HEK293T (cell line): ENCODE data around the gene ATP8A2.
"Not testable (repeated sequence)": the region's sequence is repeated elsewhere in the genome, so short reads cannot be mapped to it uniquely, and the experiment has no call there.

Source experiments
- CTCF ChIA-PET: fragments of 350-600 bp; formaldehyde crosslinking; extraction: SDS; loops from one replicate; lab custom pipeline; 2021; ENCODE audit warnings: antibody characterized with exemption, inconsistent platforms; lab: Yijun Ruan, JAX
- POLR2A ChIA-PET: fragments of 350-600 bp; formaldehyde crosslinking; extraction: SDS; loops from one replicate; lab custom pipeline; 2020; ENCODE audit warnings: antibody characterized with exemption, inconsistent platforms; lab: Yijun Ruan, JAX
- DNase-seq: peaks from one replicate; pipeline ENCODE4 v3.0.0; 2012; ENCODE audit warnings: mixed read lengths; ENCODE audit errors: extremely low spot score
- ARNT ChIP-seq: fragments of 450-650 bp; IDR thresholded peaks from 2 replicates; pipeline ENCODE4 v1.6.1; 2017; ENCODE audit warnings: mild to moderate bottlenecking
- BHLHE40 ChIP-seq: fragments of 450-650 bp; IDR thresholded peaks from 2 replicates; pipeline ENCODE4 v1.6.1; 2016; ENCODE audit warnings: mild to moderate bottlenecking, moderate library complexity, borderline replicate concordance
- CTBP1 ChIP-seq: fragments of 450-650 bp; IDR thresholded peaks from 2 replicates; pipeline ENCODE4 v1.6.1; 2016; ENCODE audit warnings: borderline replicate concordance
- ELF4 ChIP-seq: fragments of 450-650 bp; IDR thresholded peaks from 2 replicates; pipeline ENCODE4 v1.6.1; 2017; ENCODE audit warnings: antibody characterized with exemption
- FOXA1 ChIP-seq: fragments of 450-650 bp; IDR thresholded peaks from 2 replicates; pipeline ENCODE4 v1.6.1; 2016; ENCODE audit warnings: mild to moderate bottlenecking
- FOXK2 ChIP-seq: fragments of 450-650 bp; IDR thresholded peaks from 2 replicates; pipeline ENCODE4 v1.6.1; 2016; ENCODE audit warnings: mild to moderate bottlenecking
- FOXM1 ChIP-seq: fragments of 450-650 bp; IDR thresholded peaks from 2 replicates; pipeline ENCODE4 v1.6.1; 2017; ENCODE audit warnings: mild to moderate bottlenecking, borderline replicate concordance
- HDGF ChIP-seq: fragments of 450-650 bp; IDR thresholded peaks from 2 replicates; pipeline ENCODE4 v1.6.1; 2017; ENCODE audit warnings: antibody characterized with exemption, borderline replicate concordance
- L3MBTL2 ChIP-seq: fragments of 450-650 bp; conservative IDR thresholded peaks from 2 replicates; pipeline ENCODE4 v1.6.1; 2016; ENCODE audit warnings: mild to moderate bottlenecking
- LEF1 ChIP-seq: fragments of 450-650 bp; IDR thresholded peaks from 2 replicates; pipeline ENCODE4 v1.6.1; 2017; ENCODE audit warnings: mild to moderate bottlenecking, borderline replicate concordance
- NFRKB ChIP-seq: fragments of 450-650 bp; IDR thresholded peaks from 2 replicates; pipeline ENCODE4 v1.6.1; 2016; ENCODE audit warnings: mild to moderate bottlenecking, moderate library complexity
- PKNOX1 ChIP-seq: fragments of 450-650 bp; IDR thresholded peaks from 2 replicates; pipeline ENCODE4 v1.6.1; 2016
- SP1 ChIP-seq: fragments of 450-650 bp; IDR thresholded peaks from 2 replicates; pipeline ENCODE4 v1.6.1; 2017
- SUZ12 ChIP-seq: fragments of 450-650 bp; IDR thresholded peaks from 2 replicates; pipeline ENCODE4 v1.6.1; 2016; ENCODE audit warnings: mild to moderate bottlenecking
- TARDBP ChIP-seq: fragments of 450-650 bp; IDR thresholded peaks from 2 replicates; pipeline ENCODE4 v1.6.1; 2016
- ZNF384 ChIP-seq: fragments of 450-650 bp; IDR thresholded peaks from 2 replicates; pipeline ENCODE4 v1.6.1; 2016

The ATP8A2 gene

GRCh38 chr13:26058704-26059103 is 686.9 kb downstream of the ATP8A2 start:
- DNase-seq = no peak
- CTCF ChIA-PET = no interaction called here
- TF ChIP-seq BHLHE40 = no peak
- POLR2A ChIA-PET = interaction anchor here (1.0 kb wide), 1 partner anchor 9 kb away, joined by 4 read pairs; no protein-coding TSS in a partner anchor

GRCh38 chr13:26060357-26060756 is 688.6 kb downstream of the ATP8A2 start:
- POLR2A ChIA-PET = no interaction called here
- TF ChIP-seq FOXK2 (no peak), NFRKB (no peak), FOXM1 (no peak), ZNF384 (no peak), L3MBTL2 (no peak), BHLHE40 (no peak), LEF1 (no peak), ELF4 (no peak), SP1 (no peak)
- DNase-seq = no peak
- CTCF ChIA-PET = no interaction called here

- ChIA-PET CTCF (interaction anchor here (1.4 kb wide), 1 partner anchor 487 kb away, joined by 5 read pairs; no protein-coding TSS in a partner anchor), POLR2A (no interaction called here)
- DNase-seq = no peak
- no peak for TF ChIP-seq LEF1
- TF ChIP-seq PKNOX1 = peak; percentile 44; the same call in 1 of the 2 replicates
These were observed 689.5 kb downstream of the ATP8A2 start for GRCh38 chr13:26061256-26061655.

- ChIA-PET POLR2A (interaction anchor here (0.9 kb wide), 1 partner anchor 14 kb away, joined by 3 read pairs; no protein-coding TSS in a partner anchor), CTCF (interaction anchor here (1.2 to 1.4 kb wide), 2 partner anchors 11 to 487 kb away, joined by 5 read pairs; no protein-coding TSS in a partner anchor)
- no peak for DNase-seq
- TF ChIP-seq ELF4 = no peak
- TF ChIP-seq L3MBTL2 = no peak
- no peak for TF ChIP-seq FOXK2
- no peak for TF ChIP-seq ARNT
- no peak for TF ChIP-seq NFRKB
- no peak for TF ChIP-seq LEF1
- no peak for TF ChIP-seq PKNOX1
- no peak for TF ChIP-seq CTBP1
- TF ChIP-seq ZNF384 = no peak
- no peak for TF ChIP-seq BHLHE40
- no peak for TF ChIP-seq HDGF
- TF ChIP-seq SP1 = no peak
- TF ChIP-seq FOXM1 = no peak
These were observed 690.2 kb downstream of the ATP8A2 start for GRCh38 chr13:26061947-26062346.

- POLR2A ChIA-PET = no interaction called here
- CTCF ChIA-PET = interaction anchor here (1.2 to 1.4 kb wide), 2 partner anchors 12 to 488 kb away, joined by 5 read pairs; no protein-coding TSS in a partner anchor
- peak; percentile 18 for DNase-seq
- TF ChIP-seq PKNOX1 (no peak), CTBP1 (no peak), FOXK2 (no peak), SUZ12 (no peak), FOXM1 (no peak), HDGF (no peak), BHLHE40 (no peak), ZNF384 (no peak), SP1 (no peak), LEF1 (no peak), L3MBTL2 (no peak), ELF4 (no peak)
These were observed 691.2 kb downstream of the ATP8A2 start for GRCh38 chr13:26062853-26063444.

GRCh38 chr13:26066492-26066891 is 694.7 kb downstream of the ATP8A2 start:
- POLR2A ChIA-PET = not testable (repeated sequence)

GRCh38 chr13:26067601-26068000 is 695.8 kb downstream of the ATP8A2 start:
- no peak for DNase-seq
- CTCF ChIA-PET = interaction anchor here (1.0 kb wide), 1 partner anchor 30 kb away, joined by 5 read pairs; no protein-coding TSS in a partner anchor
- POLR2A ChIA-PET = no interaction called here
- no peak for TF ChIP-seq NFRKB
- TF ChIP-seq PKNOX1 = no peak
- no peak for TF ChIP-seq BHLHE40
- no peak for TF ChIP-seq SUZ12
- TF ChIP-seq CTBP1 = no peak
- TF ChIP-seq LEF1 = no peak
- no peak for TF ChIP-seq FOXM1
- TF ChIP-seq ZNF384 = no peak
- TF ChIP-seq SP1 = no peak
- no peak for TF ChIP-seq FOXK2
- TF ChIP-seq FOXA1 = no peak
- no peak for TF ChIP-seq TARDBP
- no peak for TF ChIP-seq ARNT
- no peak for TF ChIP-seq ELF4
- TF ChIP-seq L3MBTL2 = no peak
- no peak for TF ChIP-seq HDGF

More at GRCh38 chr13:26066492-26066891, 694.7 kb downstream of the ATP8A2 start:
- not testable (repeated sequence) for DNase-seq
- CTCF ChIA-PET = interaction anchor here (1.0 kb wide), 1 partner anchor 29 kb away, joined by 5 read pairs; no protein-coding TSS in a partner anchor

GRCh38 chr13:26068372-26068771 is 696.6 kb downstream of the ATP8A2 start:
- CTCF ChIA-PET, DNase-seq: not testable (repeated sequence)

GRCh38 chr13:26069642-26070041 is 697.9 kb downstream of the ATP8A2 start:
- POLR2A ChIA-PET, CTCF ChIA-PET, DNase-seq: not testable (repeated sequence)

More at GRCh38 chr13:26068372-26068771, 696.6 kb downstream of the ATP8A2 start:
- POLR2A ChIA-PET = not testable (repeated sequence)
